Measurements from ENCODE around the gene TFDP3. TPM values are rescaled to one million over a fixed set of nuclear protein-coding genes. Genes with fewer than 3 reads are reported as not detected.

Gene TFDP3
- not detected for total RNA-seq

GRCh38 chrX:133218329-133218728 lies at the start of gene TFDP3:
TSS of gene TFDP3 (minus strand) at chrX:133218354. CDS start at chrX:133218259, 95 bp downstream.
- ChIA-PET CTCF (no interaction called here), POLR2A (no interaction called here)
- no peaks in the 10 kb centered on the region for H3K27me3 Mint-ChIP-seq
- intact Hi-C loops (cut with micrococcal nuclease) = no loop called here
- no peak for DNase-seq
- no peak within 1 kb of the TSS for H3K4me3 Mint-ChIP-seq
- no peaks in the 10 kb centered on the region for H3K36me3 Mint-ChIP-seq
- no peaks in the 10 kb centered on the region for H3K9me3 Mint-ChIP-seq
- H3K27ac Mint-ChIP-seq = no peak within 1 kb of the TSS
- no peaks in the 10 kb centered on the region for H3K4me1 Mint-ChIP-seq (ENCODE audit: low read depth)

- Mint-ChIP-seq H3K36me3 (no peaks in the 10 kb centered on the region), H3K4me3 (no peak overlapping the region), H3K27me3 (no peaks in the 10 kb centered on the region), H3K27ac (no peak overlapping the region), H3K9me3 (no peaks in the 10 kb centered on the region), H3K4me1 (ENCODE audit: low read depth) (no peaks in the 10 kb centered on the region)
- DNase-seq = no peak
- intact Hi-C loops (cut with micrococcal nuclease) = no loop called here
- ChIA-PET POLR2A (no interaction called here), CTCF (no interaction called here)
These were observed 49.5 kb upstream of the TFDP3 start for GRCh38 chrX:133267621-133268020.

GRCh38 chrX:133265331-133265730 lies 47.2 kb upstream of the TFDP3 start:
- no peaks in the 10 kb centered on the region for H3K27me3 Mint-ChIP-seq
- no peak overlapping the region for H3K4me3 Mint-ChIP-seq
- no peak for DNase-seq
- ChIA-PET CTCF (no interaction called here), POLR2A (no interaction called here)
- no peaks in the 10 kb centered on the region for H3K9me3 Mint-ChIP-seq
- no peaks in the 10 kb centered on the region for H3K36me3 Mint-ChIP-seq
- no peaks in the 10 kb centered on the region for H3K4me1 Mint-ChIP-seq (ENCODE audit: low read depth)
- intact Hi-C loops (cut with micrococcal nuclease) = no loop called here
- H3K27ac Mint-ChIP-seq = no peak overlapping the region

- no peak overlapping the region for H3K27ac Mint-ChIP-seq
- no peaks in the 10 kb centered on the region for H3K27me3 Mint-ChIP-seq
- no peaks in the 10 kb centered on the region for H3K9me3 Mint-ChIP-seq
- POLR2A ChIA-PET = no interaction called here
- intact Hi-C loops (cut with micrococcal nuclease) = no loop called here
- CTCF ChIA-PET = no interaction called here
- no peaks in the 10 kb centered on the region for H3K4me1 Mint-ChIP-seq (ENCODE audit: low read depth)
- H3K4me3 Mint-ChIP-seq = no peak overlapping the region
- no peak for DNase-seq
- H3K36me3 Mint-ChIP-seq = no peaks in the 10 kb centered on the region
These were observed 40.3 kb upstream of the TFDP3 start for GRCh38 chrX:133258481-133258880.

GRCh38 chrX:133254666-133255065 lies 36.5 kb upstream of the TFDP3 start:
- no peaks in the 10 kb centered on the region for H3K27me3 Mint-ChIP-seq
- DNase-seq = no peak
- ChIA-PET CTCF (no interaction called here), POLR2A (no interaction called here)
- H3K9me3 Mint-ChIP-seq = no peaks in the 10 kb centered on the region
- H3K4me1 Mint-ChIP-seq (ENCODE audit: low read depth) = no peaks in the 10 kb centered on the region
- no peaks in the 10 kb centered on the region for H3K36me3 Mint-ChIP-seq
- intact Hi-C loops (cut with micrococcal nuclease) = no loop called here
- no peak overlapping the region for H3K4me3 Mint-ChIP-seq
- H3K27ac Mint-ChIP-seq = no peak overlapping the region

- intact Hi-C loops (cut with micrococcal nuclease) = no loop called here
- Mint-ChIP-seq H3K4me3 (no peak overlapping the region), H3K27me3 (peaks cover 1% of the 10 kb centered on the region), H3K4me1 (ENCODE audit: low read depth) (no peaks in the 10 kb centered on the region), H3K9me3 (peaks cover 10% of the 10 kb centered on the region), H3K27ac (no peak overlapping the region), H3K36me3 (no peaks in the 10 kb centered on the region)
- no peak for DNase-seq
- CTCF ChIA-PET = no interaction called here
- POLR2A ChIA-PET = no interaction called here
These were observed 33.0 kb upstream of the TFDP3 start for GRCh38 chrX:133251204-133251603.

GRCh38 chrX:133250184-133251100 lies 32.3 kb upstream of the TFDP3 start:
- ChIA-PET POLR2A (no interaction called here), CTCF (no interaction called here)
- Mint-ChIP-seq H3K27ac (no peak overlapping the region), H3K4me1 (ENCODE audit: low read depth) (no peaks in the 10 kb centered on the region), H3K4me3 (no peak overlapping the region), H3K9me3 (peaks cover 14% of the 10 kb centered on the region), H3K36me3 (no peaks in the 10 kb centered on the region), H3K27me3 (peaks cover 1% of the 10 kb centered on the region)
- intact Hi-C loops (cut with micrococcal nuclease) = no loop called here
- DNase-seq = no peak

GRCh38 chrX:133249266-133250058 lies 31.3 kb upstream of the TFDP3 start:
- Mint-ChIP-seq H3K36me3 (no peaks in the 10 kb centered on the region), H3K4me1 (ENCODE audit: low read depth) (no peaks in the 10 kb centered on the region), H3K9me3 (peaks cover 14% of the 10 kb centered on the region), H3K27ac (no peak overlapping the region), H3K27me3 (peaks cover 1% of the 10 kb centered on the region), H3K4me3 (no peak overlapping the region)
- intact Hi-C loops (cut with micrococcal nuclease) = no loop called here
- POLR2A ChIA-PET = no interaction called here
- no peak for DNase-seq
- CTCF ChIA-PET = no interaction called here

- peaks cover 14% of the 10 kb centered on the region for H3K9me3 Mint-ChIP-seq
These were observed 30.0 kb upstream of the TFDP3 start for GRCh38 chrX:133248177-133248576.

GRCh38 chrX:133246921-133247320 lies 28.8 kb upstream of the TFDP3 start:
- intact Hi-C loops (cut with micrococcal nuclease) = no loop called here
- CTCF ChIA-PET = no interaction called here
- Mint-ChIP-seq H3K4me1 (ENCODE audit: low read depth) (no peaks in the 10 kb centered on the region), H3K27ac (no peak overlapping the region), H3K9me3 (peaks cover 14% of the 10 kb centered on the region), H3K27me3 (peaks cover 1% of the 10 kb centered on the region), H3K4me3 (no peak overlapping the region), H3K36me3 (no peaks in the 10 kb centered on the region)
- DNase-seq = no peak
- POLR2A ChIA-PET = no interaction called here

More at GRCh38 chrX:133248177-133248576, 30.0 kb upstream of the TFDP3 start:
- Mint-ChIP-seq H3K4me1 (ENCODE audit: low read depth) (no peaks in the 10 kb centered on the region), H3K4me3 (no peak overlapping the region), H3K36me3 (no peaks in the 10 kb centered on the region), H3K27me3 (peaks cover 1% of the 10 kb centered on the region), H3K27ac (no peak overlapping the region)
- intact Hi-C loops (cut with micrococcal nuclease) = no loop called here
- DNase-seq = no peak
- CTCF ChIA-PET = no interaction called here
- POLR2A ChIA-PET = no interaction called here

GRCh38 chrX:133235830-133236229 lies 17.7 kb upstream of the TFDP3 start:
- POLR2A ChIA-PET = no interaction called here
- intact Hi-C loops (cut with micrococcal nuclease) = no loop called here
- CTCF ChIA-PET = no interaction called here
- DNase-seq = no peak
- Mint-ChIP-seq H3K4me3 (no peak overlapping the region), H3K9me3 (no peaks in the 10 kb centered on the region), H3K27me3 (no peaks in the 10 kb centered on the region), H3K27ac (no peak overlapping the region), H3K36me3 (no peaks in the 10 kb centered on the region), H3K4me1 (ENCODE audit: low read depth) (no peaks in the 10 kb centered on the region)

GRCh38 chrX:133232331-133232730 lies 14.2 kb upstream of the TFDP3 start:
- ChIA-PET CTCF (no interaction called here), POLR2A (no interaction called here)
- no peaks in the 10 kb centered on the region for H3K36me3 Mint-ChIP-seq
- intact Hi-C loops (cut with micrococcal nuclease) = no loop called here
- no peak for DNase-seq
- no peaks in the 10 kb centered on the region for H3K9me3 Mint-ChIP-seq
- H3K27me3 Mint-ChIP-seq = no peaks in the 10 kb centered on the region
- H3K4me1 Mint-ChIP-seq (ENCODE audit: low read depth) = no peaks in the 10 kb centered on the region
- H3K4me3 Mint-ChIP-seq = no peak overlapping the region
- H3K27ac Mint-ChIP-seq = no peak overlapping the region

GRCh38 chrX:133229361-133229760 lies 11.2 kb upstream of the TFDP3 start:
- intact Hi-C loops (cut with micrococcal nuclease) = no loop called here
- no peaks in the 10 kb centered on the region for H3K9me3 Mint-ChIP-seq
- no peaks in the 10 kb centered on the region for H3K4me1 Mint-ChIP-seq (ENCODE audit: low read depth)
- POLR2A ChIA-PET = no interaction called here
- no peak overlapping the region for H3K4me3 Mint-ChIP-seq
- no peaks in the 10 kb centered on the region for H3K36me3 Mint-ChIP-seq
- DNase-seq = no peak
- CTCF ChIA-PET = no interaction called here
- no peaks in the 10 kb centered on the region for H3K27me3 Mint-ChIP-seq
- no peak overlapping the region for H3K27ac Mint-ChIP-seq
